ENCODE data around the gene TNFRSF25.

DNA sequence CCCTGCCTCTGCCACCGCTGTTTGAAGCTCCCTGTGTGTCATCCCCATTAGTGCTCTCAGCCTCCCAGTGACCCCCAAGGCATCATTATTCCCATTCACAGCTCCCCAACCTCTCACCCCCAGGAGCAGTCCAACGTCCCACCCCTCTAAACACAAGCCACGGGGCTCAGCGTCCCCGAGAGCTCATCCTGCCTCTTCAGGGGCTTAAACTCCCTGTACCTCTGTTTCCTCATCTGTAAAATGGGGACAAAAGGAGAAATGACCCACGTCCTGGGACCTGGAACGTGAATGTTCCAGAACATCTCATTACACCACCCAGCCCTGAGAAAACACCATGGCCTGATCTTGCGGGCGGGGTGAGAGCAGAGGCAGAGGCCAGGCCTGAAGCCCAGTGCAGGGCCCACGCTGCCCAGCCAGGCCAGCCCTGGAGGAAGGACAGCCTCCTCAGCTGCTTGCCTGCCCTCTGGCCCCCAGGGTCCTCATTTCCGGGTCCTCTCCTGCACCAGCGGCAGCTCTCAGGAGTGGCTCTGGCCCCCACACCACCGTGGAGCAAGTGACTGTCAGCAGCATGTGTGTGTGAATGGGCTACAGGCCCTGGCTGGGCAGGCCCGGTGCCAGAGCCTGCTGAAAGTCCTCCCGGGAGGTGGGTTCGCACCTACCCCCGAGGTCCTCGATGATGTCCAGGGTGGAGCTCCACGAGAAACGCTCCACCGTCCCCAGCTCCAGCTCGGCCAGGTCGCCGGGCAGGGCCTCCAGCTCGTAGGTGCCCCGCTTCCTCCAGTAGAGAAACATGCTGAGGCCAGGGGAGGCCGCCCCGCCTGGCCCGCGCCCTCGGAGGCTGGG is 39.6 kb upstream of the TNFRSF25 start:
- TF ChIP-seq, protein P1, sequence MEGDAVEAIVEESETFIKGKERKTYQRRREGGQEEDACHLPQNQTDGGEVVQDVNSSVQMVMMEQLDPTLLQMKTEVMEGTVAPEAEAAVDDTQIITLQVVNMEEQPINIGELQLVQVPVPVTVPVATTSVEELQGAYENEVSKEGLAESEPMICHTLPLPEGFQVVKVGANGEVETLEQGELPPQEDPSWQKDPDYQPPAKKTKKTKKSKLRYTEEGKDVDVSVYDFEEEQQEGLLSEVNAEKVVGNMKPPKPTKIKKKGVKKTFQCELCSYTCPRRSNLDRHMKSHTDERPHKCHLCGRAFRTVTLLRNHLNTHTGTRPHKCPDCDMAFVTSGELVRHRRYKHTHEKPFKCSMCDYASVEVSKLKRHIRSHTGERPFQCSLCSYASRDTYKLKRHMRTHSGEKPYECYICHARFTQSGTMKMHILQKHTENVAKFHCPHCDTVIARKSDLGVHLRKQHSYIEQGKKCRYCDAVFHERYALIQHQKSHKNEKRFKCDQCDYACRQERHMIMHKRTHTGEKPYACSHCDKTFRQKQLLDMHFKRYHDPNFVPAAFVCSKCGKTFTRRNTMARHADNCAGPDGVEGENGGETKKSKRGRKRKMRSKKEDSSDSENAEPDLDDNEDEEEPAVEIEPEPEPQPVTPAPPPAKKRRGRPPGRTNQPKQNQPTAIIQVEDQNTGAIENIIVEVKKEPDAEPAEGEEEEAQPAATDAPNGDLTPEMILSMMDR (conservative IDR thresholded peaks at IDR 0.05): no peak
- no peak for TF ChIP-seq ZFX (IDR thresholded peaks at IDR 0.05)

Data from C4-2B (cell line).